H9 (cell line): ENCODE measurements around the gene CAPN12. TPM values are rescaled to one million over a fixed set of nuclear protein-coding genes. Genes with fewer than 3 reads are reported as not detected.

Experiments used
- DNase-seq: peaks from one replicate; pipeline ENCODE4 v3.0.0-alpha.2; 2017
- H2AFZ ChIP-seq: one replicate; pipeline ENCODE4 v1.6.1; 2013; ENCODE audit warnings: mild to moderate bottlenecking, low read length, control low read depth, moderate library complexity
- H2AK5ac ChIP-seq: 2 replicates; pipeline ENCODE4 v1.6.1; 2013; ENCODE audit warnings: low read length, control low read depth, mixed read lengths; ENCODE audit not compliant: insufficient read length
- H2BK120ac ChIP-seq: one replicate; pipeline ENCODE4 v1.6.1; 2013; ENCODE audit warnings: low read depth, mild to moderate bottlenecking, low read length, control low read depth, inconsistent platforms; ENCODE audit not compliant: poor library complexity, severe bottlenecking
- H2BK12ac ChIP-seq: 2 replicates; pipeline ENCODE4 v1.6.1; 2013; ENCODE audit warnings: low read length, control low read depth, mixed read lengths, low read depth; ENCODE audit not compliant: insufficient read length
- H2BK15ac ChIP-seq: 2 replicates; pipeline ENCODE4 v1.6.1; 2013; ENCODE audit warnings: low read depth, low read length, control low read depth
- H2BK20ac ChIP-seq: one replicate; pipeline ENCODE4 v1.6.1; 2013; ENCODE audit warnings: low read depth, mild to moderate bottlenecking, low read length, control low read depth, inconsistent platforms; ENCODE audit not compliant: poor library complexity, severe bottlenecking
- H2BK5ac ChIP-seq: 2 replicates; pipeline ENCODE4 v1.6.1; 2013; ENCODE audit warnings: low read length, control low read depth, mixed read lengths; ENCODE audit not compliant: insufficient read length
- H3K14ac ChIP-seq: 2 replicates; pipeline ENCODE4 v1.6.1; 2013; ENCODE audit warnings: low read length, control low read depth; ENCODE audit not compliant: insufficient read depth
- H3K18ac ChIP-seq: 2 replicates; pipeline ENCODE4 v1.6.1; 2013; ENCODE audit warnings: low read depth, mild to moderate bottlenecking, mixed read lengths, low read length, control low read depth; ENCODE audit not compliant: insufficient read length
- H3K23ac ChIP-seq: 2 replicates; pipeline ENCODE4 v1.6.1; 2013; ENCODE audit warnings: low read length, control low read depth, mixed read lengths, low read depth; ENCODE audit not compliant: insufficient read length
- H3K23me2 ChIP-seq: 2 replicates; pipeline ENCODE4 v1.6.1; 2013; ENCODE audit warnings: low read depth, mild to moderate bottlenecking, mixed read lengths, low read length, control low read depth; ENCODE audit not compliant: insufficient read length, poor library complexity, severe bottlenecking
- H3K27ac ChIP-seq: 2 replicates; pipeline ENCODE4 v1.5.1; 2013; ENCODE audit warnings: low read length, control low read depth, mixed read lengths, low read depth; ENCODE audit not compliant: insufficient read length
- H3K27me3 ChIP-seq: 2 replicates; pipeline ENCODE4 v1.6.1; 2013; ENCODE audit warnings: low read length, control low read depth, inconsistent platforms; ENCODE audit not compliant: insufficient read depth
- H3K4ac ChIP-seq: 2 replicates; pipeline ENCODE4 v1.6.1; 2013; ENCODE audit warnings: low read depth, mild to moderate bottlenecking, control low read depth, inconsistent platforms, low read length, moderate library complexity
- H3K4me1 ChIP-seq: 2 replicates; pipeline ENCODE4 v1.6.1; 2013; ENCODE audit warnings: low read length, control low read depth, inconsistent platforms; ENCODE audit not compliant: insufficient read depth
- H3K4me2 ChIP-seq: 2 replicates; pipeline ENCODE4 v1.6.1; 2013; ENCODE audit warnings: low read length, control low read depth, mixed read lengths; ENCODE audit not compliant: insufficient read length, insufficient read depth
- H3K56ac ChIP-seq: 2 replicates; pipeline ENCODE4 v1.6.1; 2013; ENCODE audit warnings: low read depth, mild to moderate bottlenecking, mixed read lengths, low read length, control low read depth; ENCODE audit not compliant: insufficient read length
- H3K79me1 ChIP-seq: 2 replicates; pipeline ENCODE4 v1.6.1; 2013; ENCODE audit warnings: low read depth, mild to moderate bottlenecking, moderate library complexity, low read length, control low read depth, inconsistent platforms; ENCODE audit not compliant: insufficient read depth, poor library complexity, severe bottlenecking
- H3K79me2 ChIP-seq: 2 replicates; pipeline ENCODE4 v1.6.1; 2013; ENCODE audit warnings: low read length, control low read depth, inconsistent platforms; ENCODE audit not compliant: insufficient read depth
- H3K9ac ChIP-seq: 2 replicates; pipeline ENCODE4 v1.6.1; 2013; ENCODE audit warnings: low read length, control low read depth, mixed read lengths; ENCODE audit not compliant: insufficient read length; ENCODE audit errors: extremely low read depth
- H3K9me3 ChIP-seq: one replicate; pipeline ENCODE4 v1.6.1; 2013; ENCODE audit warnings: low read depth, low read length, inconsistent platforms; ENCODE audit not compliant: control insufficient read depth
- H3T11ph ChIP-seq: one replicate; pipeline ENCODE4 v1.6.1; 2013; ENCODE audit warnings: mild to moderate bottlenecking, low read length, control low read depth, inconsistent platforms
- H4K20me1 ChIP-seq: one replicate; pipeline ENCODE4 v1.6.1; 2013; ENCODE audit not compliant: control insufficient read depth, insufficient read length, insufficient read depth
- H4K5ac ChIP-seq: 2 replicates; pipeline ENCODE4 v1.6.1; 2013; ENCODE audit warnings: low read depth, mild to moderate bottlenecking, mixed read lengths, low read length, control low read depth; ENCODE audit not compliant: insufficient read length
- H4K8ac ChIP-seq: replicated peaks from 2 replicates; pipeline ENCODE4 v1.6.1; 2013; ENCODE audit warnings: low read length, control low read depth, mixed read lengths, low read depth; ENCODE audit not compliant: insufficient read length
- H4K91ac ChIP-seq: 2 replicates; pipeline ENCODE4 v1.6.1; 2013; ENCODE audit warnings: low read depth, mild to moderate bottlenecking, moderate library complexity, mixed read lengths, low read length, control low read depth; ENCODE audit not compliant: insufficient read length
- H3K27ac Mint-ChIP-seq, 3 experiments: 2 replicates in 2 of 3; 3 replicates in 1 of 3; pipeline ENCODE4 v1.8.0; 2020 to 2021; ENCODE audit warnings: mixed read lengths in 3 of 3, mild to moderate bottlenecking in 1 of 3, moderate library complexity in 1 of 3
- H3K27me3 Mint-ChIP-seq: 2 replicates; pipeline ENCODE4 v1.8.0; 2021; ENCODE audit warnings: low read depth, mild to moderate bottlenecking, moderate library complexity, mixed read lengths
- H3K36me3 Mint-ChIP-seq, 3 experiments: 2 replicates in 2 of 3; 3 replicates in 1 of 3; pipeline ENCODE4 v1.8.0; 2020 to 2021; ENCODE audit warnings: low read depth in 3 of 3, mixed read lengths in 3 of 3; ENCODE audit not compliant: insufficient read depth in 1 of 3
- H3K4me1 Mint-ChIP-seq, 2 experiments: 2 replicates each; pipeline ENCODE4 v1.8.0; 2020; ENCODE audit warnings: mixed read lengths in 2 of 2
- H3K4me3 Mint-ChIP-seq, 2 experiments: 2 replicates in 1 of 2; 3 replicates in 1 of 2; pipeline ENCODE4 v1.8.0; 2020 to 2021; ENCODE audit warnings: mild to moderate bottlenecking in 2 of 2, mixed read lengths in 2 of 2, moderate library complexity in 1 of 2
- H3K9me3 Mint-ChIP-seq, 2 experiments: 2 replicates in 1 of 2; 3 replicates in 1 of 2; pipeline ENCODE4 v1.8.0; 2020; ENCODE audit warnings: mild to moderate bottlenecking in 2 of 2, mixed read lengths in 2 of 2, moderate library complexity in 1 of 2
- WGBS: extraction: QIAGEN DNeasy Blood & Tissue Kit; methylation state at CpG from one replicate; pipeline ENCODE4 v1.1.7; 2013; ENCODE audit warnings: missing lambda C conversion rate, low lambda C conversion rate, mixed read lengths; ENCODE audit not compliant: insufficient read length; ENCODE audit errors: extremely low coverage; 5-methylcytosine and 5-hydroxymethylcytosine counted together
- total RNA-seq: library from RNA; stranded (reverse); gene quantifications from 2 replicates; pipeline ENCODE4 v1.2.1, GENCODE V29; 2021
- TF ChIP-seq, protein P1 (sequence below): fragments of 200-600 bp; sonication (generic); conservative IDR thresholded peaks from 3 replicates; pipeline ENCODE4 v1.8.0; 2021; ENCODE audit warnings: antibody characterized with exemption, mild to moderate bottlenecking

CAPN12 gene
- total RNA-seq, 1 experiment from 2014 or later = 10.5 TPM

DNA sequence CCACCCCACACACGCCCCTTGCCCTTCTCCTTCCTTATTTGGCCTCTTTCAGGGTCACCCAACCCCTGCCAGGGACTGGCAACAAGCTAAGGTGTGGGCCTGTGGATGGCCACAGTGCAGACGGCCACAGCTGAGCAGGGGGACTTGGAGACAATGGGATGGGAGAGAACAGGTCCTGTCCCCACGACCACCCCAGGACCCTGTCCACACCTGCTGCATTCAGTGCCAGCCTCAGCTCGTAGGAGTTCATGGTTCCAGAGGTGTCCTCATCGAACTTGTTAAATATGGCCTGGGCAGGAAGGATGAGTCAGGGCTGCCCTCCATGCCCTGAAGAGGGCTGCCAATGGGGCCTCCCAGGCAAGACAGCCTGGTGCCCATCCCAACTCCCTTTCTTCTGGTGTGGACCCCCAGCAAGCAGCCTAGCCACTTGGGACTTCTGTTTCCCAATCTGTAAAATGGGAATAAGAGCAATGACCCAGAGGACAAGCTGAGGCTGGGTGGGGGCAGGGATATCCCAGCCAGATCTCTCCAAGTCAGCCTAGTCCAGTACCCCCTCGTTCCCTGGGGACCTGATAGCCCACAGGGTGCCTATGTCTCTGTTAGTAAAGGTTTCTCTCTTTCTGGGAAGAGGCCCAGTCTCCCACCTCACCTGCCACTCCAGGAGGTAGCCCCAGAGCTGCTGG, 10.6 kb downstream of the CAPN12 start:
- Histone ChIP-seq H3K4ac (no peak overlapping the region), H2BK20ac (no peak overlapping the region), H3K4me2 (no peak overlapping the region), H4K8ac (no peak overlapping the region), H3K9me3 (no peaks in the 10 kb centered on the region), H3K23me2 (peaks cover 8% of the 10 kb centered on the region), H3T11ph (no peak overlapping the region), H3K18ac (no peak overlapping the region), H3K27me3 (no peaks in the 10 kb centered on the region; the same call in 1 of the 2 replicates), H4K20me1 (no peaks in the 10 kb centered on the region), H3K23ac (no peak overlapping the region), H2AK5ac (no peak overlapping the region), H2BK5ac (no peak overlapping the region), H3K14ac (no peak overlapping the region), H3K4me1 (no peaks in the 10 kb centered on the region; the same call in 1 of the 2 replicates), H3K79me1 (no peaks in the 10 kb centered on the region), H2BK15ac (no peak overlapping the region), H4K91ac (no peak overlapping the region), H2BK120ac (no peak overlapping the region), H3K79me2 (no peaks in the 10 kb centered on the region), H3K9ac (no peak overlapping the region), H3K27ac (no peak overlapping the region), H3K56ac (no peak overlapping the region), H2BK12ac (no peak overlapping the region), H4K5ac (no peak overlapping the region), H2AFZ (no peak overlapping the region)
- Mint-ChIP-seq H3K9me3 (no peaks in the 10 kb centered on the region; a peak in 1 of 5 replicates), H3K4me3 (no peak overlapping the region; a peak in 1 of 5 replicates), H3K4me1 (peaks cover 6 to 15% of the 10 kb centered on the region in 2 experiments), H3K27ac (no peak overlapping the region), H3K36me3 (peaks cover 13 to 36% (median 31%) of the 10 kb centered on the region in 3 experiments), H3K27me3 (peaks cover 16% of the 10 kb centered on the region)
- TF ChIP-seq, protein P1, sequence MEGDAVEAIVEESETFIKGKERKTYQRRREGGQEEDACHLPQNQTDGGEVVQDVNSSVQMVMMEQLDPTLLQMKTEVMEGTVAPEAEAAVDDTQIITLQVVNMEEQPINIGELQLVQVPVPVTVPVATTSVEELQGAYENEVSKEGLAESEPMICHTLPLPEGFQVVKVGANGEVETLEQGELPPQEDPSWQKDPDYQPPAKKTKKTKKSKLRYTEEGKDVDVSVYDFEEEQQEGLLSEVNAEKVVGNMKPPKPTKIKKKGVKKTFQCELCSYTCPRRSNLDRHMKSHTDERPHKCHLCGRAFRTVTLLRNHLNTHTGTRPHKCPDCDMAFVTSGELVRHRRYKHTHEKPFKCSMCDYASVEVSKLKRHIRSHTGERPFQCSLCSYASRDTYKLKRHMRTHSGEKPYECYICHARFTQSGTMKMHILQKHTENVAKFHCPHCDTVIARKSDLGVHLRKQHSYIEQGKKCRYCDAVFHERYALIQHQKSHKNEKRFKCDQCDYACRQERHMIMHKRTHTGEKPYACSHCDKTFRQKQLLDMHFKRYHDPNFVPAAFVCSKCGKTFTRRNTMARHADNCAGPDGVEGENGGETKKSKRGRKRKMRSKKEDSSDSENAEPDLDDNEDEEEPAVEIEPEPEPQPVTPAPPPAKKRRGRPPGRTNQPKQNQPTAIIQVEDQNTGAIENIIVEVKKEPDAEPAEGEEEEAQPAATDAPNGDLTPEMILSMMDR = no peak
- peak; percentile 30 for DNase-seq
- WGBS = no CpG with 5 or more reads among the region's 6 CpGs
